H1 (cell line): ENCODE measurements around the gene ZFYVE19.

Source experiments
- CBX5 ChIP-seq: fragments of 300-800, 300-1000 bp; sonication (generic); IDR thresholded peaks from 2 replicates; pipeline ENCODE4 v1.7.1; 2016; ENCODE audit warnings: antibody characterized with exemption, low read length, low read depth
- GABPA ChIP-seq: IDR thresholded peaks from 2 replicates; pipeline ENCODE4 v1.6.1; 2011; ENCODE audit warnings: mild to moderate bottlenecking, low read length, moderate library complexity, borderline replicate concordance; ENCODE audit not compliant: insufficient read depth
- JUN ChIP-seq: IDR thresholded peaks from 2 replicates; pipeline ENCODE4 v1.6.1; 2011; ENCODE audit warnings: low read depth, mild to moderate bottlenecking, improper control_type of control experiment, low read length
- KDM5A ChIP-seq: fragments of 200-600 bp; IDR thresholded peaks from 2 replicates; pipeline ENCODE4 v1.7.1; 2012; ENCODE audit warnings: mild to moderate bottlenecking, low read length, inconsistent platforms, mixed read lengths
- POLR2AphosphoS5 ChIP-seq: IDR thresholded peaks from 2 replicates; pipeline ENCODE4 v1.6.1; 2011; ENCODE audit warnings: low read depth, low read length
- SUZ12 ChIP-seq: fragments of 200-600 bp; sonication (generic); IDR thresholded peaks from 2 replicates; pipeline ENCODE4 v1.6.1; 2012; ENCODE audit warnings: mild to moderate bottlenecking, inconsistent platforms, low read length, moderate library complexity, mixed read lengths
- TF ChIP-seq, protein P1 (sequence below), 3 experiments: IDR thresholded peaks; 1 replicate in 2 of 3; 2 replicates in 1 of 3; pipeline versions ENCODE4 v1.5.1 to v1.6.1; 2011; ENCODE audit warnings: low read length in 3 of 3, mild to moderate bottlenecking in 3 of 3, inconsistent platforms in 2 of 3, low read depth in 1 of 3, moderate library complexity in 1 of 3; ENCODE audit not compliant: insufficient read depth in 1 of 3; ENCODE audit errors: control extremely low read depth in 1 of 3

DNA sequence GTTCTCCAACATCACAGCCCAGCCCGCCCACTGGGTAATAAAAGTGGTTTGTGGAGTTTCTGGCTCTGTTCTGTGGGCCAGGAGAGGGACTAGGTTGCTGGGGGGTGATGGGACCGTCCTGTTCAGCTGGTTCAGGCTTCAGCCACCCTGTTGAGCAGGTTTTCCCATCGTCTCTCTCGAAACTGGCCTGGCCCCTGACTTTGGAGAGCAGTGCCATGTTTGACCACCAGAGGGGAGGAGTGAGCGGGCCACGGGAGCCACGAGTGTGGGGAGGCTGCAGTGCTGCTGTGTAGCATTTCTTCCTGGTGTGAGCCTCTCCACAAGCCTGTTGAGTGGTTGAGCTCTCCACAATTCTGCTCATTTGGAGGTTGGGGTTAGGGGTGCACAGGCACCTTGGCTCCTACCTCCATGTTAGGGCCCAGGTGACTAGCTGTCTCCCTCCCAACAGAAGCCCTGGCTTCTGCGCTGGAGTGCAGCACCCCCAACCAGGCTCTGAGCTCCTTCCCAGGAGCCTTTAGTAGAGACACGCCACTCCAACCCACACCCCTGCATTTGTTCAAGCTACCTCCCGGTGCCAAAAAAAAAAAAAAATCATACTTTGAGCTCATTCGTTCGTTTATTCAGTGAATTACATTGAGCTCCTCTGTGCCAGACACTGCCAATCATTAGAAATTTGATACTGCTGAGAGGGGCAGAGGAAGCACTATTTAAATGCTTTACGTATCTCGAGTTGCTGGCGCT, 50.9 kb downstream of the ZFYVE19 start:
- TF ChIP-seq, protein P1, sequence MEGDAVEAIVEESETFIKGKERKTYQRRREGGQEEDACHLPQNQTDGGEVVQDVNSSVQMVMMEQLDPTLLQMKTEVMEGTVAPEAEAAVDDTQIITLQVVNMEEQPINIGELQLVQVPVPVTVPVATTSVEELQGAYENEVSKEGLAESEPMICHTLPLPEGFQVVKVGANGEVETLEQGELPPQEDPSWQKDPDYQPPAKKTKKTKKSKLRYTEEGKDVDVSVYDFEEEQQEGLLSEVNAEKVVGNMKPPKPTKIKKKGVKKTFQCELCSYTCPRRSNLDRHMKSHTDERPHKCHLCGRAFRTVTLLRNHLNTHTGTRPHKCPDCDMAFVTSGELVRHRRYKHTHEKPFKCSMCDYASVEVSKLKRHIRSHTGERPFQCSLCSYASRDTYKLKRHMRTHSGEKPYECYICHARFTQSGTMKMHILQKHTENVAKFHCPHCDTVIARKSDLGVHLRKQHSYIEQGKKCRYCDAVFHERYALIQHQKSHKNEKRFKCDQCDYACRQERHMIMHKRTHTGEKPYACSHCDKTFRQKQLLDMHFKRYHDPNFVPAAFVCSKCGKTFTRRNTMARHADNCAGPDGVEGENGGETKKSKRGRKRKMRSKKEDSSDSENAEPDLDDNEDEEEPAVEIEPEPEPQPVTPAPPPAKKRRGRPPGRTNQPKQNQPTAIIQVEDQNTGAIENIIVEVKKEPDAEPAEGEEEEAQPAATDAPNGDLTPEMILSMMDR (IDR thresholded peaks at IDR 0.05; ENCODE audit: control extremely low read depth in 1 of 3, insufficient read depth in 1 of 3, low read depth in 1 of 3, low read length in 3 of 3), result peak; percentile 95 to 99 (median 99)
- no peak for TF ChIP-seq GABPA
- TF ChIP-seq SUZ12, result no peak
- no peak for TF ChIP-seq KDM5A
- no peak for TF ChIP-seq JUN
- peak; percentile 66; the same call in 1 of the 2 replicates for TF ChIP-seq POLR2AphosphoS5
- no peak for TF ChIP-seq CBX5
